Small intestine (tissue), 7 donors: ENCODE data around the gene GABRB2. TPM values are rescaled to one million over a fixed set of nuclear protein-coding genes. Genes with fewer than 3 reads are reported as not detected.

ENCODE experiments used
- DNase-seq, 2 donors: peaks; one replicate each; pipeline versions ENCODE4 v3.0.0 to v3.0.0-alpha.2; 2013
- FAIRE-seq: peaks from 2 replicates; lab custom pipeline; 2012; peaks lifted over from hg19 to GRCh38; lab: Jason Lieb, UNC
- H3K27ac ChIP-seq, 3 donors: one replicate each; pipeline ENCODE4 v1.5.1; 2013; ENCODE audit warnings: low read length in 2 of 3, mild to moderate bottlenecking in 2 of 3, control low read depth in 1 of 3, inconsistent platforms in 1 of 3, low read depth in 1 of 3, moderate library complexity in 1 of 3
- H3K27me3 ChIP-seq, 3 donors: one replicate each; pipeline ENCODE4 v1.6.1; 2013; ENCODE audit warnings: low read length in 3 of 3, inconsistent platforms in 1 of 3; ENCODE audit not compliant: control insufficient read depth in 3 of 3, insufficient read depth in 3 of 3
- H3K36me3 ChIP-seq, 3 donors: one replicate each; pipeline ENCODE4 v1.6.1; 2013; ENCODE audit warnings: low read length in 3 of 3, inconsistent platforms in 1 of 3, low read depth in 1 of 3, mild to moderate bottlenecking in 1 of 3, moderate library complexity in 1 of 3; ENCODE audit not compliant: control insufficient read depth in 3 of 3, insufficient read depth in 2 of 3
- H3K4me1 ChIP-seq, 3 donors: one replicate each; pipeline ENCODE4 v1.6.1; 2013; ENCODE audit warnings: low read length in 2 of 3, inconsistent platforms in 1 of 3, low read depth in 1 of 3, mild to moderate bottlenecking in 1 of 3, moderate library complexity in 1 of 3; ENCODE audit not compliant: control insufficient read depth in 3 of 3, insufficient read depth in 2 of 3
- H3K4me3 ChIP-seq, 3 donors: one replicate each; pipeline ENCODE4 v1.5.1; 2013; ENCODE audit warnings: low read length in 3 of 3, control low read depth in 1 of 3, inconsistent platforms in 1 of 3, low read depth in 1 of 3, mild to moderate bottlenecking in 1 of 3, moderate library complexity in 1 of 3
- H3K9me3 ChIP-seq, 2 donors: one replicate each; pipeline ENCODE4 v1.6.1; 2013; ENCODE audit warnings: low read depth in 1 of 2, low read length in 1 of 2; ENCODE audit not compliant: control insufficient read depth in 2 of 2, insufficient read depth in 1 of 2
- WGBS, 3 donors: extraction: QIAGEN DNeasy Blood & Tissue Kit; methylation state at CpG; one replicate each; pipeline ENCODE4 v1.1.7; 2013; 5-methylcytosine and 5-hydroxymethylcytosine counted together
- polyA plus RNA-seq, 4 donors: library from polyadenylated mRNA; stranded (reverse) in 3 of 4; unstranded in 1 of 4; fragments of 200-250 nt in 3 of 4; fragments of 120-200 nt in 1 of 4; gene quantifications; one replicate each; pipeline versions ENCODE4 v1.2.1 to v1.2.3, GENCODE V29; 2013
- donor health status: healthy with polysubstance abuse.
- donor health status: control.
- donor health status: control.
- donor health status: Bipolar disorder and iron deficiency.
- donor health status: healthy.

GABRB2 gene
- polyA plus RNA-seq, 4 donors = 0.22 to 3.9 (median 0.68) TPM

GRCh38 chr5:161411156-161411555 lies 135.4 kb downstream of the GABRB2 start:
- Histone ChIP-seq H3K9me3 (no peaks in the 10 kb centered on the region), H3K4me1 (no peaks in the 10 kb centered on the region), H3K36me3 (no peaks in the 10 kb centered on the region), H3K4me3 (no peak overlapping the region), H3K27ac (no peak overlapping the region), H3K27me3 (no peaks in the 10 kb centered on the region)
- DNase-seq (no peak), FAIRE-seq (no peak)

- FAIRE-seq = no peak
- DNase-seq = no peak
- whole genome bisulfite sequencing, 3 donors = 83 to 91% (median 90%) methylated on average over 5 of the region's 5 CpGs
- Histone ChIP-seq H3K4me1 (no peaks in the 10 kb centered on the region), H3K27ac (no peak overlapping the region), H3K9me3 (no peaks in the 10 kb centered on the region), H3K4me3 (no peak overlapping the region), H3K27me3 (no peaks in the 10 kb centered on the region), H3K36me3 (no peaks in the 10 kb centered on the region)
Measured at GRCh38 chr5:161410640-161411039, 135.9 kb downstream of the GABRB2 start.

- WGBS, 3 donors = 71 to 80% (median 77%) methylated on average over 2 of the region's 2 CpGs
- no peaks in the 10 kb centered on the region for H3K36me3 ChIP-seq
- H3K4me3 ChIP-seq = no peak overlapping the region
- H3K27ac ChIP-seq = no peak overlapping the region
- no peaks in the 10 kb centered on the region for H3K27me3 ChIP-seq
- no peak for FAIRE-seq
- DNase-seq = no peak
- no peaks in the 10 kb centered on the region for H3K4me1 ChIP-seq
- no peaks in the 10 kb centered on the region for H3K9me3 ChIP-seq
Measured at GRCh38 chr5:161409471-161409870, 137.1 kb downstream of the GABRB2 start.

GRCh38 chr5:161406880-161407279 lies 139.6 kb downstream of the GABRB2 start:
- no peak for FAIRE-seq
- no peak for DNase-seq
- Histone ChIP-seq H3K4me3 (no peak overlapping the region), H3K36me3 (no peaks in the 10 kb centered on the region), H3K27me3 (no peaks in the 10 kb centered on the region), H3K27ac (no peak overlapping the region), H3K4me1 (no peaks in the 10 kb centered on the region), H3K9me3 (no peaks in the 10 kb centered on the region)
- WGBS, 3 donors = 51 to 57% (median 51%) methylated on average over 3 of the region's 3 CpGs

- FAIRE-seq = no peak
- no peak for DNase-seq
- Histone ChIP-seq H3K27ac (no peak overlapping the region), H3K27me3 (no peaks in the 10 kb centered on the region), H3K9me3 (no peaks in the 10 kb centered on the region), H3K4me3 (no peak overlapping the region), H3K4me1 (no peaks in the 10 kb centered on the region), H3K36me3 (no peaks in the 10 kb centered on the region)
- WGBS, 3 donors = 60 to 95% (median 68%) methylated on average over 1 of the region's 1 CpG
Measured at GRCh38 chr5:161403996-161404395, 142.5 kb downstream of the GABRB2 start.

GRCh38 chr5:161403121-161403520 lies 143.4 kb downstream of the GABRB2 start:
- FAIRE-seq (no peak), DNase-seq (no peak)
- Histone ChIP-seq H3K36me3 (no peaks in the 10 kb centered on the region), H3K27me3 (no peaks in the 10 kb centered on the region), H3K9me3 (no peaks in the 10 kb centered on the region), H3K4me3 (no peak overlapping the region), H3K4me1 (no peaks in the 10 kb centered on the region), H3K27ac (no peak overlapping the region)
- WGBS, 3 donors = 80 to 85% (median 82%) methylated on average over 2 of the region's 2 CpGs

- Histone ChIP-seq H3K4me1 (no peaks in the 10 kb centered on the region), H3K27me3 (no peaks in the 10 kb centered on the region), H3K4me3 (no peak overlapping the region), H3K9me3 (no peaks in the 10 kb centered on the region), H3K36me3 (no peaks in the 10 kb centered on the region), H3K27ac (no peak overlapping the region)
- DNase-seq (no peak), FAIRE-seq (no peak)
- WGBS, 3 donors = 80 to 86% (median 85%) methylated on average over 4 of the region's 4 CpGs
Measured at GRCh38 chr5:161400583-161400982, 145.9 kb downstream of the GABRB2 start.

GRCh38 chr5:161399996-161400562 lies 146.4 kb downstream of the GABRB2 start:
- no peak overlapping the region for H3K27ac ChIP-seq
- H3K4me1 ChIP-seq = no peaks in the 10 kb centered on the region
- WGBS, 3 donors = 76 to 87% (median 80%) methylated on average over 6 of the region's 6 CpGs
- H3K36me3 ChIP-seq = no peaks in the 10 kb centered on the region
- H3K4me3 ChIP-seq = no peak overlapping the region
- FAIRE-seq = no peak
- DNase-seq = no peak
- no peaks in the 10 kb centered on the region for H3K9me3 ChIP-seq
- H3K27me3 ChIP-seq = no peaks in the 10 kb centered on the region

GRCh38 chr5:161397448-161397847 lies 149.1 kb downstream of the GABRB2 start:
- no peaks in the 10 kb centered on the region for H3K9me3 ChIP-seq
- no peak overlapping the region for H3K27ac ChIP-seq
- FAIRE-seq (no peak), DNase-seq (no peak)
- H3K36me3 ChIP-seq = no peaks in the 10 kb centered on the region
- WGBS, 3 donors = 68 to 87% (median 84%) methylated on average over 4 of the region's 4 CpGs
- no peaks in the 10 kb centered on the region for H3K4me1 ChIP-seq
- H3K27me3 ChIP-seq = no peaks in the 10 kb centered on the region
- H3K4me3 ChIP-seq = no peak overlapping the region
